NCI-H187 treated with DMSO at 0.1 percent for 48 hours (cell line): ENCODE results near the gene KRTAP4-16.
"Not testable (repeated sequence)": the region's sequence is repeated elsewhere in the genome, so short reads cannot be mapped to it uniquely, and the experiment has no call there.

ENCODE experiments used
- DNase-seq: peaks from one replicate; lab custom pipeline; 2025; lab: John Stamatoyannopoulos, UW

KRTAP4-16 gene

DNA sequence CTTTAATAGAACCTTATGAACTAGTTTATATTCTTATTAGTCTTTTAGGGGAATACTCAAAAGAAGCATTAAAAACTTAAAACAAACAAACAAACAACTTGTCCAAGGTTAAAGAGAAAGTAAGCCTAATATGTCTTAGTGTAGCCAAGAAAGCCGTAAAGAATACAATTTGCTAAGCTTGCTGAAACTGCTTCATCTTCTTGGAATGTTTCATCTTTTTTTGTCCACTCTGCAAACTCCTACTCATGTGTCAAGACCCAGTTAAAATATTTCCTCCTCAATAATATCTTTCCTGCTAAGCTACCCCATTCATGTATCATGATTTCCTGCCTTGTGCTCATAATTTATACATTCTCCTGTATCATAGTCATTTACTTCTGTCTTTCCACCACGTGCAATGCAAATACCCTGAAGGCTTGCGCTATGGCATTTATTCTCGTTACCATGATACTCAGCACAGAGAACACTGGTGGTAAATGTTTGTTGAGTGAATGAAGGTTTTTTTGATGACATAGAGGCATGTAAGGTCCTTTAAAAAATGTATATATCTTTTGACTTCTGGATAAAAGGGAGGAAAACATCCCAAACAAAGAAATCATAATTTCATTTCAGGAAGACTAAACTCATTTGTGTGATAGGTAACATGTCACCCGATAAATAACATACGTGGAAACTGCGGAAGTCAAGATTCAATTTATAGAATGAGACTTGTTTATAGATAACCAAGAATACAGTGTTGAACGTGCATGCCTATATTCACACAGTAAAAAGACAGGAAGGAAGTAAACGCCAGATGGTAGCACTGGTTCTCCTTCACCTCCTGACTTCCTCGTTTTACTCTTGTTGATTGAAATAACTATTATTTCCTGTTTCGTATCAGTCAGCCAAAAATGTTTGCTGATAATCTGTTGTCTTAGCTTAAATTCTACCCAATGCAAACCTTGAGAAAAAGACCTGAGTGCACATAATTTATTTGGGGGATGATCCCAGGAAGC is 18.0 kb upstream of the KRTAP4-16 start:
- not testable (repeated sequence) for DNase-seq

DNA sequence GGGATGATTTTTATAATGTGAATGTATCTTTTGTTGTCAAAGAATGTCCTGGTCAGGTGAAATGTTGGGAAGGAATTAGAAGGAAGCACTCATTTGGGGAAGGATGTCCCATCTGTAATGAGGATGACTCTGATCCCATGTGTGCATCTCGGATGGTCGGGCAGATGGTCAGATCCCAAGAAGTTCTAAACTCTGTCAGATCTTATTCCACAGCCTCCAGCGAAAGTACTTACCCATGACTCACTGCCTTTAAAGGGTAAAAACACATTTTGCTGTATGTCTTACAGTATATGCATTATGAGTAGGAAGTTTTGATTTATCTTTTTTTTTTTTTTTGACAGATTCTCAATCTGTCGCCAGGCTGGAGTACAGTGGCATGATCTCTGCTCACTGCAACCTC is 16.7 kb upstream of the KRTAP4-16 start:
- no peak for DNase-seq

DNA sequence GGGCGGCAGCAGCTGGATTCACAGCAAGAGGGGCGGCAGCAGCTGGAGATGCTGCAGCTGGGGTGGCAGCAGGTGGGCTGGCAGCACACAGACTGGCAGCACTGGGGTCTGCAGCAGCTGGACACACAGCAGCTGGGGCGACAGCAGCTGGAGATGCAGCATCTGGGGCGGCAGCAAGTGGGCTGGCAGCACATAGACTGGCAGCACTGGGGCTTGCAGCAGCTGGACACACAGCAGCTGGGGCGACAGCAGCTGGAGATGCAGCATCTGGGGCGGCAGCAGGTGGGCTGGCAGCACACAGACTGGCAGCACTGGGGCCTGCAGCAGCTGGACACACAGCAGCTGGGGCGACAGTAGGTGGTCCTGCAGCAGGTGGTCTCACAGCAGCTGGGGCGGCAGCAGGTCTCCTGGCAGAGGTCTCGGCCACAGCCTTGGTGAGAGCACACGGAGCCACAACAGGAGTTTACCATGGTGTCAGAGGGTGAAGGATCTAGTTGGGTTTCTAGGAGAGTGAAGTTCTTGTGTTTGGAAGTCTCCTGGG is 15.9 kb upstream of the KRTAP4-16 start, which contains the start of gene KRTAP4-11:
TSS of gene KRTAP4-11 (minus strand) at position 528 of the 541 bp plus-strand sequence. CDS start at position 470, 58 bp downstream.
- DNase-seq: not testable (repeated sequence)

DNA sequence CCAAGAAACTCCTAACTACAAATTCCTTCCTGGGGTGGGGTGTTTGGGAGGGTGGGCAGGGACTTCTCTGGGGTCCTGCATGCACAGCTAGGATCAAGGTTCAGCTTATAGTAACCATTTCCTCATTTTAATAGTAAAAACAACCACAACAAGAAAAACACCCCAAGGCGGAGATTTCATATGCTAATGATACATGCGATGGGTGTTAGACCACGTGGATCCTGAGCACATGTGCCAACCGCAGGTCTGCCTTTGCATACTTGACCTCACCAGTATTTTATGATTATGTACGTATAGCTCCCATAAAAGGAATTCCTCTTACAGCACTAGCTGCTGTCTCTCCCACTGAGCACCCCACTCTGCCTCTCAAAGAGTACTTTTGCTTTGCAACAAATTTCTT is 14.3 kb upstream of the KRTAP4-16 start:
- no peak for DNase-seq

DNA sequence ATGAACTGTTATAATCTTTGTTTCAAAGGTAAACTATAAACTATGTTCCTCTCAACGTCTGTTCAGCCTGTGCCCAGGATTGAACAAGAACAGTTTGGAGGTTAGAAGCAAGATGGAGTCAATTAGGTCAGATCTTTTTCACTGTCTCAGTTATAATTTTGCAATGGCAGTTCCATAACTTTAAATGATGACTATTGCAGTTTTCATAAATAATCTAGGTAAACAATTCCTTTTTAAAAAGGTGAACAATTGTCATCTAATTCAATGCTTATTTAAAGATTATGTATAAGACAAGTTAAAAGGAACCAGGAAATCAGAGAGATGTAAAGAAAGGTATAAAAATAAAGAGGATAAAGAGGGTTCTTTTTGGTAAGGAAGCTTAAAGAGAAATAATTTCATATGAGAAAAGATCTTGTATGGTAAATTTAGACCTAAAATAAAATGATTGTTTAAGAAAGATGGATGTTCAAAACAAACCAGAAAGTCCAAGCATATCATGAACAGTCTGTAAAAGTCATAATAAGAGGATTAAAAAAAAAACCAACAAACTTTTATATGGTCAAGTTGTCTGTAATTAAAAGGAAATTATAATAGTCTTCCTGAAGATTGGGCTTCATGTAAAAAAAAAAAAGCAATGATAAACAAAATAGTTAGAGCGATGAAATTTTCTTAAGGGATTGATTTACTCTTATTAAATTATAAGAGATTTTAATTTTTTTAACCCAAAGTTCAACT is 9.3 kb upstream of the KRTAP4-16 start:
- DNase-seq: no peak

DNA sequence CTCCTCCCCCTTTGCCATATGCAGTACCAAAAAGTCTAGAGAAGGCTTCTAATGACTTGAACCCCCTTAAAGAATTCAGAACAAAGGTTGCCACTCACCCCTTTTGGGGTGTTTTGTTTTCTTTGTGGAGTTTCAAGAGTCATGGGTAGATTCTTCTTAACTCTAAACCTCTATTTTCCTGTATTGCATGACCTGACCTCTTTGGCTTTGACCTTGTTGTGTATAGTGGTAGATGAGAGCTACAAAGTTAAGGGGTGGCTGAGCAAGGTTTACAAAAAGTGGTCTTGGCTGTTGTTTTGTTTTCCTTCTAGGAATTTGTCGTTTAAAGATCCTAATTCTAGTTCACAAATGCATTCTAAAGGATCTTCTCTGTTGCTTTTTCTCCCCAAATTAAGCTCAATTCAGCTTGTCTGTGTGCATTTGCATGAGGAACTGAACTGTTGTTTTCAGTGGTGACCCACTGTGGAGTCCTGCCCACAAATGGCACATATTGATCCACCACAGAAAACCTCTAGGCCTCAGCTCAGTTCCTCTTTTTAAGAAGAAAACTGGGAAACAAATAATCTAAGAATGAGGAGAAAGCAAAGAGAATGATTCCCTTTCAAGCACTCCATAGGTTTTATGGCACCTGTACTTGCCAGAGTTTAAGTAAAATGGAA is 6.8 kb upstream of the KRTAP4-16 start:
- not testable (repeated sequence) for DNase-seq

DNA sequence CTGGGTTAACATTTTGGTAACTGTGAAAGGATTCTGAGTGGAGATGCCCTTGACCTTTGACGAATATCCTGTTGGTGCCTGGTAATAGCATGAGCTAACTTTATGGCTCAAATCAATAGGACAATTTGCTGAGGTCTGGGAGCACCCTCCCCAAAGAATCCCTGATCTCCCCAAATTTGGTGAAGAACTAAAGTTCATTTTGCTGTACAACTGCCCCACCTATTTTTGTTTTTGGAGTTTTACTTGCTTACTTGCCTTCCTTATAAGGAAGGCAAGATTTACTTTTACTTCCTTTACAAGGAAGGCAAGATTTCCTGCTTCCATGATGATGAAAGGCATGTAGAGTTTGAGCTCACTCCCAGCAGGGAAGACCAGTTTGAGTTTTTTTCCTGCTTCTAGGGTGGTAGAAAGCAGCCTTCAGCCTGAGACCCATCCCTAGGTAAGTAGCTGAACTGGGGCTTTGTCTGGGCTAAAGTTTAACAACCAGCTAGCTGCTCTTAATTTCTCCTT is 6.0 kb upstream of the KRTAP4-16 start:
- DNase-seq: no peak

DNA sequence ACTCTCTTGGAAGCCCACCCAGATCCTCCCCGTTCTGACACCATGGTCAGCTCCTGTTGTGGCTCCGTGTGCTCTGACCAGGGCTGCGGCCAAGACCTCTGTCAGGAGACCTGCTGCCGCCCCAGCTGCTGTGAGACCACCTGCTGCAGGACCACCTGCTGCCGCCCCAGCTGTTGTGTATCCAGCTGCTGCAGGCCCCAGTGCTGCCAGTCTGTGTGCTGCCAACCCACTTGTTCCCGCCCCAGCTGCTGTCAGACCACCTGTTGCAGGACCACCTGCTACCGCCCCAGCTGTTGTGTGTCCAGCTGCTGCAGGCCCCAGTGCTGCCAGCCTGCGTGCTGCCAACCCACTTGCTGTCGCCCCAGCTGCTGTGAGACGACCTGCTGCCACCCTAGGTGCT is 3.3 kb upstream of the KRTAP4-16 start, which contains the start of gene KRTAP4-9:
TSS of gene KRTAP4-9 (plus strand) at position 43 of the 400 bp plus-strand sequence. CDS start at position 43, 0 bp downstream.
- DNase-seq: not testable (repeated sequence)

DNA sequence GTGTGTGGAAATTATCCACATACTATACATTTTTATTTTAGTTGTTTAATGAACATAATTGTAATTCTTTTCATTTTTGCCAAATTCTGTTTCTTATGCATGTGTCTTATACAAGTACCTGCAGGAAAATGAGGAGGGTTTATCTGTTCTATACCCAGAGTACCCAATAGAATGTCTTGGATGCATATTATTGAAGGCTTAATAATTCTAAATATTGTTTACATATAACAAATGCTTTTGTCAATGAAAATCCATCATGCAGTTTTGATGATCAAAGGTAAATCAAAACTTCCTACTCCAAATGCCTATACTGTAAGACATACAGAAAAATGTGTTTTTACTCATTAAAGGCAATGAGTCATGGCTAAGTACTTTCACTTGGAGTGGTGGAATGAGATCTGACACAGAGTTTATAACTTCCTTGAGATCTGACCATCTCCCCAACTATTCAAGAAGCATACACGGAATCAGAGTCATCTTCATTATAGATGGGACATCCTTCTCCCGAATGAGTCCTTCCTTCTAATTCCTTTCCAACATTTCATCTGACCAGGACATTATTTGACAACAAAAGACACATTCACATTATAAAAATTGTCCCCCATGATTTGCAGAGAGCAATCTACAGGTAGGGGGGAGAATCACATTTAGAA is 2.5 kb upstream of the KRTAP4-16 start:
- DNase-seq: not testable (repeated sequence)

DNA sequence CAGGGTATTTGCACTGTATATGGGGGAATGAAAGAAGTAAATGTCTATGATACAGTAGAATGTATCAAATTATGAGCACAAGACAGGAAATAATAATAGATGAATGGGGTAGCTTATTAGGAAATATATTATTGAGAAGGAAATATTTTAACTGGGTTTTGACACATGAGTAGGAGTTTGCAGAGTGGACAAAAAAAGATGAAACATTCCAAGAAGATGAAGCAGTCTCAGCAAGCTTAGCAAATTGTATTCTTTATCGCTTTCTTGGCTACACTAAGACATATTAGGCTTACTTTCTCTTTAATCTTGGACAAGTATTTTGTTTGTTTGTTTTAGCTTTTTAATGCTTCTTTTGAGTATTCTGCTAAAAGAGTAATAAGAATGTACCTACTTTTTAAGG is 1.9 kb upstream of the KRTAP4-16 start:
- DNase-seq: no peak

DNA sequence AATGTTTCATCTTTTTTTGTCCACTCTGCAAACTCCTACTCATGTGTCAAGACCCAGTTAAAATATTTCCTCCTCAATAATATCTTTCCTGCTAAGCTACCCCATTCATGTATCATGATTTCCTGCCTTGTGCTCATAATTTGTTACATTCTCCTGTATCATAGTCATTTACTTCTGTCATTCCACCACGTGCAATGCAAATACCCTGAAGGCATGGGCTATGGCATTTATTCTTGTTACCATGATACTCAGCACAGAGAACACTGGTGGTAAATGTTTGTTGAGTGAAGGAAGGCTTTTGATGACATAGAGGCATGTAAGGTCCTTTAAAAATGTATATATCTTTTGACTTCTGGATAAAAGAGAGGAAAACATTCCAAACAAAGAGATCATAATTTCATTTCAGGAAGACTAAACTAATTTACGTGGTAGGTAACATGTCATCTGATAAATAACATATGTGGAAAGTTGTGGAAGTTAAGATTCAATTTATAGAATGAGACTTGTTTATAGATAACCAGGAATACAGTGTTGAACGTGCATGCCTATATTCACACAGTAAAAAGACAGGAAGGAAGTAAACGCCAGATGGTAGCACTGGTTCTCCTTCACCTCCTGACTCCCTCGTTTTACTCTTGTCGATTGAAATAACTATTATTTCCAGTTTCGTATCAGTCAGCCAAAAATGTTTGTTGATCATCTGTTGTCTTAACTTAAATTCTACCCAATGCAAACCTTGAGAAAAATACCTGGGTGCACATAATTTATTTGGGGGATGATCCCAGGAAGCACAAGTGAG is 2.1 kb downstream of the KRTAP4-16 start:
- not testable (repeated sequence) for DNase-seq

DNA sequence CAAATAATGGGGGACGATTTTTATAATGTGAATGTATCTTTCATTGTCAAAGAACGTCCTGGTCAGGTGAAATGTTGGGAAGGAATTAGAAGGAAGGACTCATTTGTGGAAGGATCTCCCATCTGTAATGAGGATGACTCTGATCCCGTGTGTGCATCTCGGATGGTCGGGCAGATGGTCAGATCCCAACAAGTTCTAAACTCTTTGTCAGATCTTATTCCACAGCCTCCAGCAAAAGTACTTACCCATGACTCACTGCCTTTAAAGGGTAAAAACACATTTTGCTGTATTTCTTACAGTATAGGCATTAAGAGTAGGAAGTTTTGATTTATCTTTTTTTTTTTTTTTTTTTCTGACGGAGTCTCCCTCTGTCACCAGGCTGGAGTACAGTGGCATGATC is 3.5 kb downstream of the KRTAP4-16 start:
- no peak for DNase-seq

DNA sequence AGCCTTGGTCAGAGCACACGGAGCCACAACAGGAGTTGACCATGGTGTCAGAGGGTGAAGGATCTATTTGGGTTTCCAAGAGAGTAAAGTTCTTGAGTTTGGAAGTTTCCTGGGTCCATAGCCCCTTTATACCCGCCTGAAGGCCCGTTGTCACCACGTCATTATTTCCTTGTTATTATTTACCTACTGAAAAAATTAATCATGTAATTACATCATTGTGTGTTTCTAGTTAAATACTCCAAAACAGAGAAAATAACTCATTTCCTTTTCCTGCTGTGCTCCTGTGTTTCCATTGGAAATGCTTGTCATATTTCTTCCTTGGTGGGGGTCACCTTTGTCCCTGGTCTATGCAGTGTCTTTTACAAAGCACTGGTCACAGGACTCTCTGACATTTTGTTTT is 4.0 kb downstream of the KRTAP4-16 start, which contains the start of gene KRTAP4-8:
TSS of gene KRTAP4-8 (minus strand) at position 101 of the 400 bp plus-strand sequence. CDS start at position 43, 58 bp downstream.
- DNase-seq: no peak

DNA sequence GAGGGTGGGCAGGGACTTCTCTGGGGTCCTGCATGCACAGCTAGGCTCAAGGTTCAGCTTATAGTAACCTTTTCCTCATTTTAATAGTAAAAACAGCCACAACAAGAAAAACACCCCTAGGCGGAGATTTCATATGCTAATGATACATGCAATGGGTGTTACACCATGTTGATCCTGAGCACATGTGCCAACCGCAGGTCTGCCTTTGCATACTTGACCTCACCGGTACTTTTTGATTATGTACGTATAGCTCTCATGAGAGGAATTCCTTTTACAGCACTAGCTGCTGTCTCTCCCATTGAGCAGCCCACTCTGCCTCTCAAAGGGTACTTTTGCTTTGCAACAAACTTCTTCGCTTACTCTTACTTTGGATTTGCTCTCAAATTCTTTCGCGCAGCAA is 6.0 kb downstream of the KRTAP4-16 start:
- no peak for DNase-seq

DNA sequence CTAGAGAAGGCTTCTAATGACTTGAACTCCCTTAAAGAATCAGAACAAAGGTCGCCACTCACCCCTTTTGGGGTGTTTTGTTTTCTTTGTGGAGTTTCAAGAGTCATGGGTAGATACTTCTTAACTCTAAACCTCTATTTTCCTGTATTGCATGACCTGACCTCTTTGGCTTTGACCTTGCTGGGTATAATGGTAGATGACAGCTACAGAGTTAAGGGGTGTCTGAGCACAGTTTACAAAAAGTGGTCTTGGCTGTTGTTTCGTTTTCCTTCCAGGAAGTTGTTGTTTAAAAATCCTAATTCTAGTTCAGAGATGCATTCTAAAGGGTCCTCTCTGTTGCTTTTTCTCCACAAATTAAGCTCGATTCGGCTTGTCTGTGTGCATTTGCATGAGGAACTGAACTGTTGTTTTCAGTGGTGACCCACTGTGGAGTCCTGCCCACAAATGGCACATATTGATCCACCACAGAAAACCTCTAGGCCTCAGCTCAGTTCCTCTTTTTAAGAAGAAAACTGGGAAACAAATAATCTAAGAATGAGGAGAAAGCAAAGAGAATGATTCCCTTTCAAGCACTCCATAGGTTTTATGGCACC is 13.2 kb downstream of the KRTAP4-16 start:
- DNase-seq: not testable (repeated sequence)

DNA sequence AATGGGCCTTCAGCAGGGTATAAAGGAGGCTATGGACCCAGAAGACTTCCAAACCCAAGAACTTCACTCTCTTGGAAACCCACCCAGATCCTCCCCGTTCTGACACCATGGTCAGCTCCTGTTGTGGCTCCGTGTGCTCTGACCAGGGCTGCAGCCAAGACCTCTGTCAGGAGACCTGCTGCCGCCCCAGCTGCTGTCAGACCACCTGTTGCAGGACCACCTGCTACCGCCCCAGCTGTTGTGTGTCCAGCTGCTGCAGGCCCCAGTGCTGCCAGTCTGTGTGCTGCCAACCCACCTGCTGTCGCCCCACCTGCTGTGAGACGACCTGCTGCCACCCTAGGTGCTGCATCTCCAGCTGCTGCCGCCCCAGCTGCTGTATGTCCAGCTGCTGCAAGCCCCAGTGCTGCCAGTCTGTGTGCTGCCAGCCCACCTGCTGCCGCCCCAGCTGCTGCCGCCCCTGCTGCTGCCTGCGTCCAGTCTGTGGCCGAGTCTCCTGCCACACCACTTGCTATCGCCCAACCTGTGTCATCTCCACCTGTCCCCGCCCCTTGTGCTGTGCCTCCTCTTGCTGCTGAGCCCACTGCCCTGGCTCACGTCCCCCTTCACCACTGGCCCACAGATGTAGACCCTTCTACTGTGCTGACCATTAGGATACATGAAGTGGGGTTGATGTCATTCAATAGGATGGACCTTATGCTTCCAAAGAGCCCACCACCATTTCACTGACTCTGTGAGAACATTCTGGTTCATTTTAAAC is 17.7 kb downstream of the KRTAP4-16 start, which contains the start of gene KRTAP4-7:
TSS of gene KRTAP4-7 (plus strand) at position 51 of the 757 bp plus-strand sequence. CDS start at position 108, 57 bp downstream.
- DNase-seq: not testable (repeated sequence)

DNA sequence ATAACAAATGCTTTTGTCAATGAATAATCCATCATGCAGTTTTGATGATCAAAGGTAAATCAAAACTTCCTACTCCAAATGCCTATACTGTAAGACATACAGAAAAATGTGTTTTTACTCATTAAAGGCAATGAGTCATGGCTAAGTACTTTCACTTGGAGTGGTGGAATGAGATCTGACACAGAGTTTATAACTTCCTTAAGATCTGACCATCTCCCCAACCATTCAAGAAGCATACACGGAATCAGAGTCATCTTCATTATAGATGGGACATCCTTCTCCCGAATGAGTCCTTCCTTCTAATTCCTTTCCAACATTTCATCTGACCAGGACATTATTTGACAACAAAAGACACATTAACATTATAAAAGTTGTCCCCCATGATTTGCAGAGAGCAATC is 18.6 kb downstream of the KRTAP4-16 start:
- not testable (repeated sequence) for DNase-seq

DNA sequence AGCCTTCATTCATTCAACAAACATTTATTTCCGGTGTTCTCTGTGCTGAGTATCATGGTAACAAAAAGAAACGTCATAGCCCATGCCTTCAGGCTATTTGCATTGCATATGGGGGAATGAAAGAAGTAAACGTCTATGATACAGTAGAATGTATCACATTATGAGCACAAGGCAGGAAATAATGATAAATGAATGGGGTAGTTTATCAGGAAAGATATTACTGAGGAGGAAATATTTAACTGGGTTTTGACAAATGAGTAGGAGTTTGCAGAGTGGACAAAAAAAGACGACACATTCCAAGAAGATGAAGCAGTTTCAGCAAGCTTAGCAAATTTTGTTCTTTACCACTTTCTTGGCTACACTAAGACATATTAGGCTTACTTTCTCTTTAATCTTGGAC is 19.4 kb downstream of the KRTAP4-16 start:
- no peak for DNase-seq

DNA sequence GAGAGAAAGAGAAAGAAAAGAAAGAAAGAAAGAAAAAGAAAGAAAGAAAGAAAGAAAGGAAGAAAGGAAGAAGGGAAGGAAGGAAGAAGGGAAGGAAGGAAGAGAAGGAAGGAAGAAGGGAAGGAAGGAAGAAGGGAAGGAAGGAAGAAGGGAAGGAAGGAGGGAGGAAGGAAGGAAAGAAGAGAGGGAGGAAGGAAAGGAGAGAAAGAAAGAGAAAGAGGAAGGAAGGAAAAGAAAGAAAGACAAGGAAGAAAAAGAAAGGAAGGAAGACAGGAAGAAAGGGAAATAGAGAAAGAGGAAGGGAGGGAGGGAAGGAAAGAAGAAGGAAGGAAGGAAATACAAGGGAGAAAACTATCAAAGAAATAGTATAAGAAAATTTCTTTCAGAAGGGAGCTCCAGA is 25.2 kb downstream of the KRTAP4-16 start:
- DNase-seq: no peak
